ENCODE results near the gene PRR23A. TPM values are rescaled to one million over a fixed set of nuclear protein-coding genes. Genes with fewer than 3 reads are reported as not detected.
"Not testable (repeated sequence)": the region's sequence is repeated elsewhere in the genome, so short reads cannot be mapped to it uniquely, and the experiment has no call there.

PRR23A gene
- total RNA-seq = not detected in 2 replicates

DNA sequence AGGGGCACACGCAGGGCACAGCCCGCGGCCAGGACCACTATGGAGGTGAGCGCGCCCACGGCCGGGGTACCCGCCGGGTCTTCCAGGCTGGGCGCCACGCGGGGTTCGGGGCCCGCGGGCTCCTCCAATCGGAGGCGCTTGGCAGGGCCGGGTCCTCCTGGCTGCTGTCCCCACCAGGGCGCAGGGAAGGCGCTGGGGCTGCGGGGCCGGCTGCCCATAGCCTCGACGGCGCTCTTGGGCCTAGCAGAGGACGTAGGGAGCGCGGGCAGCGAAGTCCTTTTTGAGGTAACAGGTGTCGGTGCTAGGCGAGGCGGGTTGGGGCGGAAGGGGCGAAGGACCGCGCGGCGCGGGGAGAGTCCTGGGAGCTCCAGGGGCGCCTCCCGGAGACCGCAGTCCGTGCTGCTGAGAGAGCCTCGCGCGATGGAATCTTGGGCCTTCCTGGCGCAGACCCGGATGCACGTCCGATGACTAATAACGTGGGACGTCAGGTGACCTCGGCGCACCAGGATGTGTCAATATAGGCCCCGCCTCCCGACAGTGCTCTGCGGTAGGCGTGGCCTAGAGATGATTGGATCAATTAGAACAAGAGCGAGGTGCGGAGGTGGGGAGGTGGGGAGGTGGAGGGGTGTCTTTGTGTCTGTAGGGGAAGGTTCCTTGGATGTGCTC lies at the start of gene PRR23A:
Gene PRR23A (minus strand): TSS at position 218 of the 666 bp plus-strand sequence. CDS start 0 bp downstream, at position 218.
- Mint-ChIP-seq H3K27ac (no peak within 1 kb of the TSS), H3K36me3 (ENCODE audit: low read depth) (no peaks in the 10 kb centered on the region), H3K9me3 (peaks cover 13% of the 10 kb centered on the region), H3K4me1 (ENCODE audit: low read depth) (no peaks in the 10 kb centered on the region), H3K27me3 (ENCODE audit: insufficient read depth) (no peaks in the 10 kb centered on the region), H3K4me3 (no peak within 1 kb of the TSS)
- intact Hi-C loops (cut with micrococcal nuclease) = no loop called here
- DNase-seq (ENCODE audit: low spot score) = no peak

DNA sequence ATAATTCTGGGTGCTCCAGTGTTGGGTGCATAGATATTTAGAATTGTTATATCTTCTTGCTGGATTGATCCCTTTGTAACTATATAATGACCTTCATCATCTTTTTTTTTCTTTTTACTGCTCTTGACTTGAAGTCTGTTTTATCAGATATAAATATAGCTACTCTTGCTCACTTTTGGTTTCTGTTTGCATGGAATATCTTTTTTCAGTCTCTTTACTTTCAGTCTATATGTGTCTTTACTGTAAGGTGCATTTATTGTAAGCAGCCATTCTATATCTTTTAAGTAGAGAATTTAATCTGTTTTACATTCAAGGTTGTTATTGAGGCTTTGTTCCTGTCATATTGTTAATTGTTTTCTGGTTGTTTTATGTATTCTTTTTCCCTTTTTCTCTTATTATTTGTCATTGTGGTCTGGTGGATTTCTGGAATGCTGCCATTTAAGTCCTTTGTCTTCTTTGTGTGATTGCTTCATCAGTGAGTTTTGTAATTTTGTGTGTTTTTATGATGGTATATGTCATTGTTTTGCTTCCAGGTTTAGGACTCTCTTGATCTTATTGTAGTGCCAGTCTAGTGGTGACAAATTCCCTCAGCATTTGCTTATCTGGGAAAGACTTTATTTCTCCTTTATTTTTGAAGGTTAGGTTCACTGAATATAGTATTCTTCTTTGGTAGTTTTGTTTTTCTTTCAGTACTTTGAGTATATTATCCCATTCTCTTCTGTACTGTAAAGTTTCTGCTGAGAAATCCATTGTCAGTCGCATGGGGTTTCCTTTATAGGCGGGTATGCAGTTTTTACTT lies 46.9 kb upstream of the PRR23A start:
- intact Hi-C loops (cut with micrococcal nuclease) = no loop called here

DNA sequence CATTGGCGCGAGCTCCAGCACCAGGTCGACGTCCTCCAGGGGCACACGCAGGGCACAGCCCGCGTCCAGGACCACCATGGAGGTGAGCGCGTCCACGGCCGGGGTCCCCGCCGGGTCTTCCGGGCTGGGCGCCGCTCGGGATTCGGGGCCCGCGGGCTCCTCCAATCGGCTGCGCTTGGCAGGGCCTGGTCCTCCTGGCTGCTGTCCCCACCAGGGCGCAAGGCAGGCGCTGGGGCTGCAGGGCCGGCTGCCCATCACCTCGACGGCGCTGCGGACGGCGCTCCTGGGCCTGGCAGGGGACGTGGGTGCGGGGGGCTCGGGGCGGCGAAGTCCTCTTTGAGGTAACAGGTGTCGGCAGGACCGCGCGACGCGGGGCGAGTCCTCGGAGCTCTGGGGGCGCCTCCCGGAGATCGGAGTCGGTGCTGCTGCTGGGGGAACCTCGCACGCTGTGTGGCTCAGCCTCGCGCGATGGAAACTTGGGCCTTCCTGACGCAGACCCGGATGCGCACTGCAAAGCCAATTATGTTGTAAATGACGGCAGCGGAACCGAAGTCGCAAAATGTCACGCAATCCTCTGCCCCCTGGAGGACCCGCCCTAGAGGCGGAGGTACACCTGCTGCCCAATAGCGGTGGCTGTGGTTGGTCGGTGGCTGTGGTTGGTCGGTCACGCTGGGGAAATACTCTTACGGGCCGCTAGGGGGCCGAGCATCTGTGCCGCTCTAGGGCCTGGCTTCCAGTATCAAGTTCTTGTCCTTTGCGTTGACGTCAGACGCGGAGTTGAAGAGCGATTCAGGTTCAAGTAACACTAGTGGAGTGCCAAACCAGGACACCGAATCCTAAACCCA lies 38.5 kb upstream of the PRR23A start, which contains the start of gene PRR23C:
Gene PRR23C (minus strand): TSS at position 527 of the 845 bp plus-strand sequence. CDS start 272 bp downstream, at position 255.
- Mint-ChIP-seq H3K36me3 (ENCODE audit: low read depth) (no peaks in the 10 kb centered on the region), H3K27me3 (ENCODE audit: insufficient read depth) (no peaks in the 10 kb centered on the region), H3K27ac (no peak within 1 kb of the TSS), H3K4me1 (ENCODE audit: low read depth) (no peaks in the 10 kb centered on the region), H3K4me3 (no peak within 1 kb of the TSS), H3K9me3 (peaks cover 9% of the 10 kb centered on the region)
- intact Hi-C loops (cut with micrococcal nuclease) = no loop called here
- no peak for DNase-seq (ENCODE audit: low spot score)

More for the DNA sequence above, 46.9 kb upstream of the PRR23A start:
- peaks cover 13% of the 10 kb centered on the region for H3K9me3 Mint-ChIP-seq
- H3K27ac Mint-ChIP-seq = no peak overlapping the region
- H3K27me3 Mint-ChIP-seq (ENCODE audit: insufficient read depth) = no peaks in the 10 kb centered on the region
- H3K4me1 Mint-ChIP-seq (ENCODE audit: low read depth) = no peaks in the 10 kb centered on the region
- DNase-seq (ENCODE audit: low spot score) = no peak
- H3K4me3 Mint-ChIP-seq = no peak overlapping the region
- no peaks in the 10 kb centered on the region for H3K36me3 Mint-ChIP-seq (ENCODE audit: low read depth)

- no peak for DNase-seq (ENCODE audit: low spot score)
- H3K27ac Mint-ChIP-seq = no peak overlapping the region
- H3K27me3 Mint-ChIP-seq (ENCODE audit: insufficient read depth) = no peaks in the 10 kb centered on the region
- H3K4me1 Mint-ChIP-seq (ENCODE audit: low read depth) = no peaks in the 10 kb centered on the region
- H3K9me3 Mint-ChIP-seq = peaks cover 9% of the 10 kb centered on the region
- H3K36me3 Mint-ChIP-seq (ENCODE audit: low read depth) = no peaks in the 10 kb centered on the region
- intact Hi-C loops (cut with micrococcal nuclease) = no loop called here
- H3K4me3 Mint-ChIP-seq = no peak overlapping the region
Observed at GRCh38 chr3:139043554-139044365, 37.7 kb upstream of the PRR23A start.

GRCh38 chr3:139037478-139037877 lies 31.4 kb upstream of the PRR23A start:
- Mint-ChIP-seq H3K4me1 (ENCODE audit: low read depth) (no peaks in the 10 kb centered on the region), H3K4me3 (no peak overlapping the region), H3K27ac (no peak overlapping the region), H3K27me3 (ENCODE audit: insufficient read depth) (no peaks in the 10 kb centered on the region), H3K9me3 (no peaks in the 10 kb centered on the region), H3K36me3 (ENCODE audit: low read depth) (no peaks in the 10 kb centered on the region)
- DNase-seq (ENCODE audit: low spot score) = no peak
- intact Hi-C loops (cut with micrococcal nuclease) = no loop called here

DNA sequence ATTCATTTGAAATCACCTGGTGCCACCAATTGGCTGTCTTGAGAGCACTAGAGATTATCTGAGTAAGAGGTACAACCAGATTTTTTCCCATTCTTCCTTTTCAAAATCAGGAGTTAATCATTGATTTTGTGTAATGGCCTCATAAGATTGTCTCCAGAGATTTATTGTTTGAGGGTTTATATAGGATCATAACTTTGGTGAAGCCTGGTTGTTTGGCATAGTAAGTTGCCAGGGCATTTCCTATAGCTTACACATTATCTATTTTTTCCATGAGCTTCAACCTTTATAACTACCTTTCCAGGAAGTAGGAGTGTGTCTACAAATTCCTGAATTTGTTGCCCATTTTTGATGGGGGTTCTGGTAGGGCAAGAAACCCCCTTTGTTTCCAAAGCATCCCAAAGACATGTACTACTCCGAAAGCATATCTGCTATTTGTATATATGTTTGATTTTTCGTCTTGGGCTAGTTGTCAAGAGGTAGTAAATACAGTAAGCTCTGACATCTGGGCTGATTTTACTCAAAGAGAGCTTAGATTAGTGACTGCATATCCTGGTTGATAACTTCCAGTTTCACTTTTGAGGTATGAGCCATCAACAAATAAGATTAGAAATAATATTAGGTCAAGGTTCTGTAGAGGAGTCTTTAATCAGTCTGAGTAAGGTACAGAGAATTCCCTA lies 26.4 kb upstream of the PRR23A start:
- no peak for DNase-seq (ENCODE audit: low spot score)
- no peaks in the 10 kb centered on the region for H3K36me3 Mint-ChIP-seq (ENCODE audit: low read depth)

GRCh38 chr3:139030576-139030975 lies 24.5 kb upstream of the PRR23A start:
- H3K27me3 Mint-ChIP-seq (ENCODE audit: insufficient read depth); H3K4me3 Mint-ChIP-seq; H3K36me3 Mint-ChIP-seq (ENCODE audit: low read depth); DNase-seq (ENCODE audit: low spot score); H3K27ac Mint-ChIP-seq; H3K4me1 Mint-ChIP-seq (ENCODE audit: low read depth); intact Hi-C loops (cut with micrococcal nuclease): not testable (repeated sequence)
- peaks cover 11% of the 10 kb centered on the region for H3K9me3 Mint-ChIP-seq

More for the DNA sequence above, 26.4 kb upstream of the PRR23A start:
- intact Hi-C loops (cut with micrococcal nuclease) = no loop called here
- H3K9me3 Mint-ChIP-seq = peaks cover 11% of the 10 kb centered on the region
- H3K4me1 Mint-ChIP-seq (ENCODE audit: low read depth) = no peaks in the 10 kb centered on the region
- no peak overlapping the region for H3K4me3 Mint-ChIP-seq
- no peak overlapping the region for H3K27ac Mint-ChIP-seq
- no peaks in the 10 kb centered on the region for H3K27me3 Mint-ChIP-seq (ENCODE audit: insufficient read depth)

GRCh38 chr3:139024968-139025367 lies 18.9 kb upstream of the PRR23A start:
- Mint-ChIP-seq H3K36me3 (ENCODE audit: low read depth) (no peaks in the 10 kb centered on the region), H3K4me1 (ENCODE audit: low read depth) (no peaks in the 10 kb centered on the region), H3K27ac (no peak overlapping the region), H3K9me3 (peaks cover 5% of the 10 kb centered on the region), H3K4me3 (no peak overlapping the region), H3K27me3 (ENCODE audit: insufficient read depth) (no peaks in the 10 kb centered on the region)
- no peak for DNase-seq (ENCODE audit: low spot score)
- intact Hi-C loops (cut with micrococcal nuclease) = no loop called here

DNA sequence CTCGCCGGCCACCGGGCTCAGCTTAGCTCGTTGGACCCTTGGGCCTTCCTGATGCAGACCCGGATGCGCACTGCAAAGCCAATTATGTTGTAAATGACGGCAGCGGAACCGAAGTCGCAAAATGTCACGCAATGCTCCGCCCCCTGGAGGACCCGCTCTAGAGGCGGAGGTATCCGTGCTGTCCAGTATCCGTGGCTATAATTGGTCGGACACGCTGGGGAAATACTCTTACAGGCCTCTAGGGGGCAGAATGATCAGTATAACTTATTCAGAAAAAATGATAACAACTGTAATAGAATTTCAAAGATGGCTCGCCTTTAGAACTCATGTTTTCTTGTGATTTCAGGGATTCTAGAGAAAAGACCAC lies 14.8 kb upstream of the PRR23A start, which contains the start of gene PRR23B:
Gene PRR23B (minus strand): TSS at position 59 of the 367 bp plus-strand sequence. CDS start 265 bp downstream, outside the sequence.
- intact Hi-C loops (cut with micrococcal nuclease) = no loop called here
- no peaks in the 10 kb centered on the region for H3K36me3 Mint-ChIP-seq (ENCODE audit: low read depth)

DNA sequence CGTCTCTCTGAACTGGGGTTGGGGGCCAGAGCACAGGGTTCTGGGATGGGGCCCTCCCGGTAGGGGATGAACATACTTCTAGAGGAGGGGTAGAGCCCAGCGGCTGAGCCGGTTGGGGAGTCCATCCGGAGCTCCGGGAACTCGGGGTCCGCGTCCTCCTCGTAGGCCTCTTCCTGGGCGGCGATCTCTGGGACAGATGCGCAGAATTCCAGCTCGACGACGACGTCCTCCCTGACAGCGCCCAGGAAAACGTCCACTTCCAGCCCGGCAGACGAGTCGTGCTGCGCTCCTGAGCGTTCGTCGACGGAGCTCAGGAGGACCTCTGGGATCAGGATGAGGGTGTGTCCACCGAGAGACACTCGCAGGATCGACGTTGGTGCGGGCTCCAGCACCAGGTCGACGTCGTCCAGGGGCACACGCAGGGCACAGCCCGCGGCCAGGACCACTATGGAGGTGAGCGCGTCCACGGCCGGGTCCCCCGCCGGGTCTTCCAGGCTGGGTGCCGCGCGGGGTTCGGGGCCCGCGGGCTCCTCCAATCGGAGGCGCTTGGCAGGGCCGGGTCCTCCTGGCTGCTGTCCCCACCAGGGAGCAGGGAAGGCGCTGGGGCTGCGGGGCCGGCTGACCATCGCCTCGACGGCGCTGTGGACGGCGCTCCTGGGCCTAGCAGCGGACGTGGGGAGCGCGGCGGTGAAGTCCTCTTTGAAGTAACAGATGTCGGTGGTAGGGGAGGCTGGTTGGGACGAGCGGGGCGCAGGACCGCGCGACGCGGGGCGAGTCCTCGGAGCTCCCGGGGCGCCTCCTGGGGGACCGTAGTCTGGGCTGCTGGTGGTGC lies 14.2 kb upstream of the PRR23A start:
- intact Hi-C loops (cut with micrococcal nuclease) = no loop called here
- Mint-ChIP-seq H3K4me3 (no peak overlapping the region), H3K4me1 (ENCODE audit: low read depth) (no peaks in the 10 kb centered on the region), H3K9me3 (peaks cover 10% of the 10 kb centered on the region), H3K27me3 (ENCODE audit: insufficient read depth) (peaks cover 2% of the 10 kb centered on the region), H3K27ac (no peak overlapping the region), H3K36me3 (ENCODE audit: low read depth) (no peaks in the 10 kb centered on the region)
- no peak for DNase-seq (ENCODE audit: low spot score)

More for the DNA sequence above, 14.8 kb upstream of the PRR23A start, which contains the start of gene PRR23B:
- Mint-ChIP-seq H3K9me3 (peaks cover 10% of the 10 kb centered on the region), H3K27ac (no peak within 1 kb of the TSS), H3K27me3 (ENCODE audit: insufficient read depth) (peaks cover 2% of the 10 kb centered on the region), H3K4me3 (no peak within 1 kb of the TSS), H3K4me1 (ENCODE audit: low read depth) (no peaks in the 10 kb centered on the region)
- no peak for DNase-seq (ENCODE audit: low spot score)

DNA sequence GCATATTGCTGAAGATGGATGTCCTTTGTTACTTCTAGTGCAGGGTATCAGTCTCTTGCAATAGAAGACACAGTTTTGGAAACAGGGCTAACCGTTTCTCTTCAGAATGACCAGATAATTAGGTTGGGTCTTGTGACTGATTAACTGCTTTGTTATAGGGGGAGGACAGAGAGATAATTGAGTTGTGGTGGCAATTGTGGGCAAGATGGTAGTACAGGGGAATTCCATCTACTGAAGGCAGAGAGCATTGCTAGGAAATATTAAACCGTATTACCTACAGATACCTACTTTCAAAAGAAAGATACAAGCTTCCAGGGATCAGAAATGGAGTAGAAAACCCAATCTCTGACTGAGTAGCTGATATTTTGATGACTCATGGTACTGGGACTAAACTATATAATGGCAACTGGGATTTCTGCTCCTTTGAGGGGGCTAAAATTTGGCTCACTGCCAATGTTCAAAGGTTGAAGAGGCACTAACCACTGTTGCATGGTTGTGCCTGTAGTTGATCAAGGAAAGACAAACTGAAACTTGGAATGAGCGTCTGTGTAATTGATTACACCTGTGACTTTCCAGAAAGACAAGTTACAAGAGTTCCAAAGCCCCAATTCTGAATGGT lies 10.5 kb upstream of the PRR23A start:
- DNase-seq (ENCODE audit: low spot score) = no peak
- H3K9me3 Mint-ChIP-seq = peaks cover 23% of the 10 kb centered on the region
- H3K27ac Mint-ChIP-seq = no peak overlapping the region
- H3K4me1 Mint-ChIP-seq (ENCODE audit: low read depth) = no peaks in the 10 kb centered on the region
- H3K27me3 Mint-ChIP-seq (ENCODE audit: insufficient read depth) = peaks cover 4% of the 10 kb centered on the region
- no peak overlapping the region for H3K4me3 Mint-ChIP-seq
- H3K36me3 Mint-ChIP-seq (ENCODE audit: low read depth) = no peaks in the 10 kb centered on the region
- intact Hi-C loops (cut with micrococcal nuclease) = no loop called here

Data from activated T-helper 1 cell treated with anti-CD3 and anti-CD28 coated beads, Interleukin-12 subunit alpha, Interleukin-12 subunit beta, Interleukin-2, Interleukin-4 antibody, amounts not matched to agents 30 ng/mL and 10 ng/mL and 1 ng/mL, durations not matched to agents 14 hours and 24 hours and 36 hours (primary cell).